Lower lobe of right lung (tissue), 2 donors: ENCODE results near the gene RIMKLB. TPM values are rescaled to one million over a fixed set of nuclear protein-coding genes. Genes with fewer than 3 reads are reported as not detected.

Experiments
- ATAC-seq, 2 donors: fragments of 200-7000 bp; cut with Tn5 transposase; one replicate each; pipeline ENCODE4 v1.9.1; 2020 to 2022; ENCODE audit warnings: mild to moderate bottlenecking in 2 of 2, moderate library complexity in 2 of 2
- DNase-seq: peaks from one replicate; pipeline ENCODE4 v3.0.0-alpha.2; 2020
- H3K27ac ChIP-seq: fragments of 200-600 bp; one replicate; pipeline ENCODE4 v1.8.0; 2022
- H3K27me3 ChIP-seq: fragments of 200-600 bp; one replicate; pipeline ENCODE4 v1.8.0; 2022; ENCODE audit warnings: low read depth
- H3K36me3 ChIP-seq: fragments of 200-600 bp; one replicate; pipeline ENCODE4 v1.8.0; 2022; ENCODE audit warnings: mild to moderate bottlenecking
- H3K4me1 ChIP-seq: fragments of 200-600 bp; one replicate; pipeline ENCODE4 v1.8.0; 2022
- H3K4me3 ChIP-seq: fragments of 200-600 bp; one replicate; pipeline ENCODE4 v1.8.0; 2022; ENCODE audit warnings: mild to moderate bottlenecking
- H3K9me3 ChIP-seq: fragments of 200-600 bp; one replicate; pipeline ENCODE4 v1.8.0; 2022
- intact Hi-C: fragments of 100-400 bp; cut with DNase I; formaldehyde crosslinking; loops from one replicate; pipeline ENCODE4 v1.11.0; 2022
- long read RNA-seq: library from polyadenylated mRNA; unstranded; transcript quantifications from one replicate; pipeline ENCODE4 v2.0.0, GENCODE V29; 2021
- total RNA-seq: library from RNA; stranded (reverse); fragmentation: NEBNext Ultra II Directional; extraction: Animal tissue kit (Norgen Biotek cat#: 25700); gene quantifications from one replicate; pipeline ENCODE4 v1.2.1, GENCODE V29; 2021
- TF ChIP-seq, protein P1 (sequence below): fragments of 200-600 bp; IDR thresholded peaks from one replicate; pipeline ENCODE4 v1.8.0; 2022; ENCODE audit warnings: antibody characterized with exemption, mild to moderate bottlenecking
- donor health status: DM: no; HTN: yes; CAD: no; lungs with severe emphysema.

Gene RIMKLB, protein sequence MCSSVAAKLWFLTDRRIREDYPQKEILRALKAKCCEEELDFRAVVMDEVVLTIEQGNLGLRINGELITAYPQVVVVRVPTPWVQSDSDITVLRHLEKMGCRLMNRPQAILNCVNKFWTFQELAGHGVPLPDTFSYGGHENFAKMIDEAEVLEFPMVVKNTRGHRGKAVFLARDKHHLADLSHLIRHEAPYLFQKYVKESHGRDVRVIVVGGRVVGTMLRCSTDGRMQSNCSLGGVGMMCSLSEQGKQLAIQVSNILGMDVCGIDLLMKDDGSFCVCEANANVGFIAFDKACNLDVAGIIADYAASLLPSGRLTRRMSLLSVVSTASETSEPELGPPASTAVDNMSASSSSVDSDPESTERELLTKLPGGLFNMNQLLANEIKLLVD
- total RNA-seq, result 30.5 TPM
- long read RNA-seq, transcript RIMKLB-205 (6 exons, 2,236 nt), result major isoform, 15 of 26 reads
- long read RNA-seq, partial matches to known transcripts, result 1 of 26 reads
- long read RNA-seq, other reads (novel, unspliced or antisense), result 8 of 26 reads

DNA sequence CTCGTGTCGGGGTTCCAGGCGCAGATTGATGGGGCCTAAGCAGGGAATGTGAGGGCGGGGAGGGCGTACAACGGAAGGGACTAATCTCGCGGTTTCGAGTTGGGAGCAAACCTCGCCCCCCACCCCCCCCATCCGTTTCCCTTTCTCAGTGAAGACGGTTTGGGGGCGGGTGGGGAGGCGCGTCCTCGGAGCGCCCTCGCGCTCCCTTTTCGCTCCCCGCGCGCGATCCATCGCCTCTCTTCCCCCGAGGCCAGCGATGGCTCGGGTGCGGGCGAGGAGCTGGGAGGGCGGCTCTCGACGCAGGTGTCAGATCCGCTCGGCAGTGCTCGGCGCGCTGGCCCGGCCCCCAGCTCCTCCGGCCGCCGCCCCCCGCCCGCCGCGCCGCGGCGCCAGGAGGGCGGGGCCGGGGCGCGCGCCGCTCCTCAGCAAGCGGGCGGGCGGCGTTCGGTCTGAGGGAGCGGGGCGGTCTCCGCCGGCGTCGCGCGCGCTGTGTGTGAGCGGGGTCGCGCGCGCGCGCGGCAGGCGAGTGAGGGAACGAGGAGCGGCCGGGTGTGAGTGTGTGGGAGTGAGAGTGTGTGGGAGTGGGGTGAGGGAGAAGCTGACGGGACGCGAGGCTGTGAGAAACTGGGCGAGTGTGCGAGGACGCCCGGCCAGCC, at the start of gene RIMKLB:
TSS of gene RIMKLB (plus strand) at position 516 of the 656 bp plus-strand sequence. CDS start 15,876 bp downstream, outside the sequence.
- ATAC-seq, result peak; percentile 91 to 95
- Histone ChIP-seq H3K27me3 (no peaks in the 10 kb centered on the region), H3K9me3 (no peaks in the 10 kb centered on the region), H3K27ac (peak within 1 kb of the TSS; percentile 89), H3K4me3 (peak within 1 kb of the TSS; percentile 89), H3K36me3 (no peaks in the 10 kb centered on the region), H3K4me1 (peaks cover 47% of the 10 kb centered on the region)
- DNase-seq, result peak; percentile 90
- TF ChIP-seq, protein P1, sequence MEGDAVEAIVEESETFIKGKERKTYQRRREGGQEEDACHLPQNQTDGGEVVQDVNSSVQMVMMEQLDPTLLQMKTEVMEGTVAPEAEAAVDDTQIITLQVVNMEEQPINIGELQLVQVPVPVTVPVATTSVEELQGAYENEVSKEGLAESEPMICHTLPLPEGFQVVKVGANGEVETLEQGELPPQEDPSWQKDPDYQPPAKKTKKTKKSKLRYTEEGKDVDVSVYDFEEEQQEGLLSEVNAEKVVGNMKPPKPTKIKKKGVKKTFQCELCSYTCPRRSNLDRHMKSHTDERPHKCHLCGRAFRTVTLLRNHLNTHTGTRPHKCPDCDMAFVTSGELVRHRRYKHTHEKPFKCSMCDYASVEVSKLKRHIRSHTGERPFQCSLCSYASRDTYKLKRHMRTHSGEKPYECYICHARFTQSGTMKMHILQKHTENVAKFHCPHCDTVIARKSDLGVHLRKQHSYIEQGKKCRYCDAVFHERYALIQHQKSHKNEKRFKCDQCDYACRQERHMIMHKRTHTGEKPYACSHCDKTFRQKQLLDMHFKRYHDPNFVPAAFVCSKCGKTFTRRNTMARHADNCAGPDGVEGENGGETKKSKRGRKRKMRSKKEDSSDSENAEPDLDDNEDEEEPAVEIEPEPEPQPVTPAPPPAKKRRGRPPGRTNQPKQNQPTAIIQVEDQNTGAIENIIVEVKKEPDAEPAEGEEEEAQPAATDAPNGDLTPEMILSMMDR, result no peak
- intact Hi-C loops, result no loop called here

DNA sequence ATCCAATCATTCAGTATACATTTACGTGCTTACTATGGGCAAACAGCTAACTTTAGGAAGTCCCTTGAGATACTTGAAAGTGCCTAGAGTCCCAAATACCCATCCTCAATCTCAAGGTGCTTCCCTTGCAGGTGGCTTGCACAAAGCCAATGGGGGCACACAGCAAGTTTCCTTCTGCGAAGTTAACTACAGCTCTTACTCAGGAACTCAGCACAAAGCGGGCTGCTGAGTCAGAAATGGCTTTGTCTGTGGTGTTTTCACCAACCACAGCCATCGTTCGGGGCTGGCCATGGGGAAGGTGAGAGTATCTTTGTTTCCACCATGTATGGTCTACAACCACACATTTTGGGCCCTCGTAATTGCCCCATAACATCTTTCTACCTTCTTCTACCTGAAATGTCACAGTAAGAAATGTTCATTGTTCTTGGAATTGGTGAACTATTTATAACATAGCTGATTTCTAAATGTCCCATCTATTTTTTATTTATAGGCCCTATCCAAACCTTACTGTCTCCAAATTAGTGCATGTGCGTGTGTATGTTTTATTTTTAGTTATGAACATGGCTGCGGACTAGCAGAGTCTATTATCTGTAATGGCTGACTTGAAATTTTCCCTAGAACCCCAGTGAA, 49.1 kb upstream of the RIMKLB start:
- no peak for ATAC-seq
- TF ChIP-seq, protein P1, result no peak
- DNase-seq, result no peak
- H3K9me3 ChIP-seq, result no peaks in the 10 kb centered on the region
- no peaks in the 10 kb centered on the region for H3K27me3 ChIP-seq
- no peak overlapping the region for H3K4me3 ChIP-seq
- no peaks in the 10 kb centered on the region for H3K36me3 ChIP-seq
- intact Hi-C loops, result no loop called here
- H3K4me1 ChIP-seq, result no peaks in the 10 kb centered on the region
- H3K27ac ChIP-seq, result no peak overlapping the region

DNA sequence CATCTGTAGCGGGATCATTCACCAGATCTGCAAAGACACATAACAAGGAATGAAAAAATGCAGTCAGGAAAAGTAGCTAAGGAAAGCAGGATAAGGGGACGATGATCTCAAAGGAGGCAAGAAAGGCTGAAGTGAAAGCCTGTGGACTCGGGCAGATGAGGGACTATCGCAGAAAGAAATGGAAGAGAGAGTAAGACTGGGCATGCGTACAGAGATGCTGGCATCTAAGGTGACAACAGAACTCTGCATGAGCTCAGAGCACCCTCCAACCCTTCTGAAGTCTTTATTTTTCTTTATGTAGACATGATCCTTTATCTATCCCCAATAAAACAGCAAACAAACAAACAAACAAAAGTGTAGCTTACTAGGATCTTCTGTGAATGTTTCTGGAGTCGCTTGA, 42.4 kb upstream of the RIMKLB start:
- H3K27me3 ChIP-seq, result no peaks in the 10 kb centered on the region
- no peak for ATAC-seq
- TF ChIP-seq, protein P1, result no peak
- no peak overlapping the region for H3K27ac ChIP-seq
- no peaks in the 10 kb centered on the region for H3K9me3 ChIP-seq
- intact Hi-C loops, result no loop called here
- H3K4me1 ChIP-seq, result no peaks in the 10 kb centered on the region
- H3K36me3 ChIP-seq, result no peaks in the 10 kb centered on the region
- no peak overlapping the region for H3K4me3 ChIP-seq
- DNase-seq, result no peak

DNA sequence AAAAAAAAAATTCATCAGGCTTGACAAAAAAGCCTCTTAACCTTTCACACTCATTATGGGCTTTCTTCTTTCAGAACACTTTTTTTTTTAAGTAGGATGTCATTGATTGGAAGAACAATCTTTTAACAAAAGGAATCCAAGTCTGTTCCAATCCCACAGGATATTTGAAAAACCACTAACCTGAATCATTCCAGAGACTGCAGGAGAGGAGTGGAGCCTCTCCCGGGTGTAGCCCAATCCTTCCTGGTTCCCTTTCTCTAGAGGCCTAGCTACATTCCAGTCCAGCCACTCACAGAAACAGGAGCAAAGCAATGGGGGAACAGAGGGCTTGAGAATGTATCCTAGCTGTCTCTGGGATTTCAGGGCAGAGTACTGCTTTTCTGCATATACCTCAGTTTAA, 39.4 kb upstream of the RIMKLB start:
- H3K4me1 ChIP-seq, result no peaks in the 10 kb centered on the region
- no peak overlapping the region for H3K27ac ChIP-seq
- no peaks in the 10 kb centered on the region for H3K36me3 ChIP-seq
- intact Hi-C loops, result no loop called here
- TF ChIP-seq, protein P1, result no peak
- H3K9me3 ChIP-seq, result no peaks in the 10 kb centered on the region
- H3K4me3 ChIP-seq, result no peak overlapping the region
- no peak for DNase-seq
- no peaks in the 10 kb centered on the region for H3K27me3 ChIP-seq
- ATAC-seq, result no peak

DNA sequence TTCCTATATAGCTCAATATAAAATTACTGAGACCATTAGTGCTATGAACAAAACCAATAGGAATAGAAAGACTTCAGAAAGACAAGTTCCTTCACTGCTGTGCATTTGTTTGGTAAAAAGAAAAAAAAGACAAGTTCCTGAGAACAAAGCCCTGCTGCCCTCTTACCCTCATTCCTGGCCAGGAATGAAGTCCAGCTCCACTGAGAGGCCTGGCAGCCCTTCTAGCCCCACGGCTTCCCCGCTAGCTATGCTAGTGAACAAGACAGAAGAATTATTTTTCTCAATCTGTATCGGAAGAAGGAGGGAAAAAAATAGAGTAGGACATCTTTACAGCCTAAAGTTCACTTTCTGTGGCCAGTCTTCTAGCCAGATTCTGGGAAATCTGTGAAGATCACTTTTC, 36.8 kb upstream of the RIMKLB start:
- Histone ChIP-seq H3K27me3 (no peaks in the 10 kb centered on the region), H3K9me3 (no peaks in the 10 kb centered on the region), H3K4me1 (no peaks in the 10 kb centered on the region), H3K27ac (no peak overlapping the region), H3K36me3 (no peaks in the 10 kb centered on the region), H3K4me3 (no peak overlapping the region)
- TF ChIP-seq, protein P1, result no peak
- DNase-seq (no peak), ATAC-seq (no peak)
- intact Hi-C loops, result no loop called here
